DOHH2 (cell line): ENCODE data around the gene TGM2.

ENCODE experiments used
- CTCF ChIP-seq: fragments of 200-600 bp; sonication (generic); IDR thresholded peaks from one replicate; pipeline ENCODE4 v1.5.1; 2014; ENCODE audit warnings: antibody characterized with exemption, mild to moderate bottlenecking, low read depth, low read length; ENCODE audit not compliant: poor library complexity, severe bottlenecking
- EZH2phosphoT487 ChIP-seq: fragments of 200-600 bp; sonication (generic); IDR thresholded peaks from 2 replicates; pipeline ENCODE4 v1.6.1; 2017; ENCODE audit warnings: borderline replicate concordance, mild to moderate bottlenecking, antibody characterized with exemption, low read length, moderate library complexity, mixed read lengths

- TF ChIP-seq CTCF = no peak
- no peak for TF ChIP-seq EZH2phosphoT487
These were observed 33.4 kb downstream of the TGM2 start for GRCh38 chr20:38131588-38132121.
